Right renal pelvis (tissue), 4 donors: Measurements from ENCODE around the gene USP6NL. TPM values are rescaled to one million over a fixed set of nuclear protein-coding genes. Genes with fewer than 3 reads are reported as not detected.
"Not testable (repeated sequence)": the region's sequence is repeated elsewhere in the genome, so short reads cannot be mapped to it uniquely, and the experiment has no call there.

Source experiments
- DNase-seq, 4 donors: peaks; one replicate each; pipeline ENCODE4 v3.0.0-alpha.2; 2013; ENCODE audit warnings: low read depth in 4 of 4, low spot score in 3 of 4, missing footprints in 1 of 4
- polyA plus RNA-seq, 4 donors: library from polyadenylated mRNA; unstranded; fragments of 120-200 nt; gene quantifications; one replicate each; pipeline ENCODE4 v1.2.1, GENCODE V29; 2013; ENCODE audit not compliant: insufficient read length in 4 of 4

USP6NL gene
- polyA plus RNA-seq, 4 donors: 27.2 to 34.1 (median 31.9) TPM

DNA sequence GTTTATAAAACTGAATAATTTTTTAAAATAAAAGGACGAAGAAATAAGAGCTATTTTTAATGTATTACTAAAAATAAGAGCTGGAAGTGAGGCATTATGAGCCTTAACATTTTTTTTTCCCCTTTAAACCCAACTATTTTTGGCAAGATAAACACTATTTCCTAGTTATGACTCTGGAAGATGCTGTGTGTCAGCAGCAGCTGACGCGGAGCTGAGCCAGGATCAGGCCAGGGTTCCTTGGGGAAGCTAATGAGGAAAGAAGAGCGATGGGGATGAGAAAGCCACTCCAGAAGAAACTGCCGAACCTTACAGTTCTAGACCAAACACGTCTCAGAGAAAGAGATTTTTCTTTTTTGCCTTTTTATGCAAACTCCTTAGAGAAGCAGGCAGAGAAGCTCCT is 85.9 kb downstream of the USP6NL start:
- DNase-seq: no peak

DNA sequence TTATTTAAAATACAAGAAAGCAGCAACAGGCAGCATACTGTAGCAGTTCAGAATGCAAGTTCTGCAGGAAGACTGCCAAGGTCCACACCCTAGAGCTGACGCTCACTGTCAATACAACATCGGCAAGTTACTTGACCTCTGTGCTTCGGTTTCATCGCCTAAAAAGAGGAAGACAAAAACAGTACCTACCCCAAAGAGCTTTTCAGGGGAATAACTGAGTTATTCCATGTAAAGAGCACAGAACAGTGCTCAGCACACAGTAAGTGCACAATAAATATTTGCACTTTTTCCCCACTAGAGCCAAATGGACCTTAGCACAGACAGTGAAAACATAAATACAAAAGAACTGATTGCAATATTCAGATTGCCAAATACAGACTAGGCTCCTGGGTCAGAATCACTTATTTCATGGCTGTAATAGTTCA is 88.6 kb downstream of the USP6NL start:
- DNase-seq: no peak

DNA sequence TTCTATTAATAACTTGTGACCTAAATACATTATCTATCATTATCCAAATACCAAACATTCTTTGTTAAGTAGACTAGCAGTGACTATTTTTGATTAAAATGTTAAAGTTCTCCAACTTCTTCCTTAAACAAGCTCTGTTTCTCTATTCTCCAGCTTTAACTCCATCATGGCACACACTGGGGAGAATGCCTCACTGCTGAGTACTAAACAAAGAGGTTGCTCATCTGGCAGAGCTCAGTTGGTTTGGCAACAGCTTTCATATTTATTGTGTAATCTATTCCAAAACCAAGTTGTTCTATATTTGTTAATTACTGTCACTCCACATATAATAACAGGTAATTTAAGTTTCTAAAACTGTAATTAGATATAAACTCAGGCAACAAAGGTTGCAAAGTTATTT is 89.6 kb downstream of the USP6NL start:
- DNase-seq: no peak

DNA sequence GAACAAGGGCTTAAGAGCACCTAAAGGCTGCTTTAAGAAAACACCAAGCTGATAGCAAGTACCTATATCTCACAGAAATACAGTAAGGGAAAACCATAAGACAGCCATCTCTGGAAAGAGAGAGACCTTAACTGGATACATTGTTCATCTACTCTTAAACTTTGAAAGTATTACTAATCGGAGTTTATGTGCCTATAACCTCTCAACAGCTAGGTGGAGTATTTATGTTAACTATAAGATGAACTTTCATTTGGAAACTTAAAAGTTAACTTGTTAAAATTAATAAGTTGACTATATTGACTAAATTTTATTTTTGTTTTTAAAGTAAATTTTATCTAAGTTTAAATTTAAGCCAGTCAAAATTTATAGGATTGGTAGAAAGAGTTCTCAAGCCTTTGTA is 90.6 kb downstream of the USP6NL start:
- no peak for DNase-seq

DNA sequence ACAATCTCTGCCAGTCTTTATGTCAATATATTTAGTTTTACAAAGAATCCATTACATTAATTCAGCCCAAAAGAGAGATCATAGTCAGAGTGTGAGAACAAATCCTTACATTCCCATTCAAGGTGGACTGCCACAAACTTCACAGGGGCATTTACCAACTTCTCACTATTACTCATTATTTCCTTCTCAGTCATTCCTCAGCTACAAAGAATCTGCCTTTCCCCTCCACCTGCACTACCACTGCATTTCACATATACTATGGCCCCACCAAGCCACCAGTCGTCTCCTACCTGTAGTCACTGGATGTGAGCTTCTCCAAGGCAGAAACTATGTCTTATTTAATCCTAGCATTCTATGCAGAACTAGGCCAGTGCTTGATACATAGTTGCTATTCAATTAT is 94.3 kb downstream of the USP6NL start:
- no peak for DNase-seq

DNA sequence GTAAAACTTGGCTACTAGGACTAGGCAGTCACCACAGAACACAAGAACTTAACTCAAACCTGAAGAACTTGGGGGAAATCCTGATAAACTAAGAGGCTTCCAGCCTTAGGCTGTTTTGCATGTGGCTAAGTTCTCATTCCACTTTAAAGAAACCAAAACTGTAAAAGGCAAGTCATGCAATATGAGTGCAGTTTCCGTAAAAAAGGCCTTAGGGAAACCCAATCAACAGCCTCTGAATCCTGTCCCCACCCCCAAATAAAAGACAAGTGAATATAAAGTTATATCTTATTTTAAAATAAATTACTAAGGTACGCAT is 95.1 kb downstream of the USP6NL start:
- no peak for DNase-seq

DNA sequence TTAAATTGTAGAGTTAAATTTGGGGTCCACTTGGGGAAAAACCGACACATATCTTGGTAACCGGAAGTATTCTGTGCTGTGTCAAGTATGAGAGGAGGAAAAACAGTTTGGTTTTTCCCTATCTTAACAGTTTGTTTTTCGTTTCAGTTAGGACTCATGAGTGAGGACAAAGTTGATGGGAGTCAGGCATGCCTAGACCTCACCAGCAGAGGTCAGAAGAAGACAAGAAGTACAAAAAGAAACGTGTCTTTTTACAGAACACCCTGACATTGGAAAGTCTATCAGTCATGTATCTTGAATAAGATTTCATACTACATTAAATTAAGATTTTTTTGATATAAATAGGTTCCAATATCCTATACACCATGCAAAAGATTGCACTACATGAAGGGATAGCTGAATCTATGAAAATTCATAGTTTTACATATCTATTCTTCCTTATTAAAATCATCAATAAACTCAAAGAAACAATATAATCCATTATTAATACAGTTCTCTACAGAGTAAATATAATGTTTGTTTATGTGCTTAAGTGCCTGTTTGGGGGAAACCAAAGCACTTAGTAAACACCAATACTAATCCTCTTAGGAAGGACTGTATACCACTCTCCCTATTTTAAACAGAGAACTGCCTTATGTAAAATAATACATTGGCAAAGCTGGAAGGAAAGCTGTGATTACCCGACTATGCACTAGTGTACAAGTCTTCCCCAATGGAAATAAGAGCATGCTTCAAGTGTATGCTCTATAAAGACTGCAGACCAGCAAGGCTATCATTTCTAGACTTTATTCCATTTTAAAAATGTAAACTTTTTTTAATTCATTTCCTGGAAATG is 95.6 kb downstream of the USP6NL start:
- peak in 2 of 4 donors; percentile 35 to 39 for DNase-seq

DNA sequence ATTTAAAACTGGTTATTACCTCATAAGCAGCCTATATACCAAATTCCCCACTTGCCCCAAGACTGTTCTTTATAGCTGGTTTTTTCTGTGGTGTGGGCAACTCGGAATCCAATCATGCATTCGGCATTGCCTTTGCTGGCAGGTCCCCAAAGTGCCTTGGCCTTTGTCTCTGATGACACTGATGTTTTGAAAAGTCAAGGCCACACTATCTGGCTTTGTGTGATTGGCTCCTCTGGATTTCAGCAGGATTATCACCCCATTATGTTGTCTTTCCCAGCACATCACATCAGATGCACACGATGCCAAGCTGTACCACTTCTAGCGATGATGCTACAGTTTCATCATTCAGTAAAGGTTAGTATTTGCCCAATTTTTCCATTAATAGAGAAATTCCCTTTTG is 97.7 kb downstream of the USP6NL start:
- no peak for DNase-seq

- no peak for DNase-seq
These were observed 98.9 kb downstream of the USP6NL start for GRCh38 chr10:11512596-11512995.

DNA sequence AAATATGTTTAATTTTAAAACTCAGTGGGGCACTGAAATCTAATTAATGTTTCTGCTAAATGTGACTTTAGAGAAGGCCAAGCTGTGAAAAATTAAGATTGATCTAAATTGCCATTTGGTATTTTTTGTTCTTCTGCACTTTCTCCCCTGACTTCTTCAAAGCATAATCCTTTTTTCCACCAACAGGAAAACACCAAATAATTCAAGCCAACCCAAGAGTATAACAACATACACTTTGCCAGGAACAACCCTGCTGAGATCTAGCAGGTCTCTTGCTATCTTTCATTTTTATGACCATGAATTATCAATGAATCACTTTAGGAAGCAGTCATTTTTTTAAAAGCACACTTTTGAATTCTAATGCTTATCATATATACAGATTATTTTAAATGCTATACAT is 100.1 kb downstream of the USP6NL start:
- DNase-seq: no peak

- no peak for DNase-seq
These were observed 100.7 kb downstream of the USP6NL start for GRCh38 chr10:11510736-11511135.

DNA sequence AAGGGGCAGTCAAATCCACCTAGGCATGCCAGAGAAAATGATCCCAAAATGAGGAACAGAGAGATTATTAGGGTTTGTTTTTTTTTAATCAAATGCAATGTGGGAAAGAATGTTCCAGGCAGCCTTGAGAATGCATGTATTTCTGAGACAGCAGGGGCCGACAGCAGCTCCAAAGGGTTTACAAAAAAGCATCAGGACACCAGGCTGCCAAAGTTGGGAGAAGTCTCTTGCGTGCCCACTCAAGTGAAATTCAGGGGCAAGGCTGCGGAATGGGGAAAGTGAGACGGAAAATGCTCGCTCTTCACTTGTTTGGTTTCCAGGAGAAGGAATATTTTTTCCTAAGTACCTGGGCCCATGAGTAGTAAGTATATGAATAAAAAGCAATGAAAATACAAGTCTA is 101.2 kb downstream of the USP6NL start:
- DNase-seq: no peak

DNA sequence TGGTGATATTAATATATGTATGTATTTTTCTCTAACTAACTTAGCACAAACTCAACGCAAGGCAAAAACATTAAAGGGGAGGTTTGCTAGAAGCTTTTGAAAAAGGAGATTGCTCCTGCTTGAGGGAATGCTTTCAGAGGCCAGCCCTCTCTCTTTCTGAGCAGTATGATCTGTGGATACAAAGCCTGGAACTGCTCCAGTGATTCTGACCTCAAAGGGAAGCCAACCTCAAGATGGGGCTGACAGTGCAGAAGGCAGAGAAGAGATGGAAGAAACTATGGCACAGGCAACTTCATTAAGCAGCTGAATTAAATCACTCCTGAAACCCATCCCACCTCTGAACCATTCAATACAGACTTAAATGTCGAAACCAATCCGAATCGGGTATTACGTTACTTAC is 102.4 kb downstream of the USP6NL start:
- no peak for DNase-seq

DNA sequence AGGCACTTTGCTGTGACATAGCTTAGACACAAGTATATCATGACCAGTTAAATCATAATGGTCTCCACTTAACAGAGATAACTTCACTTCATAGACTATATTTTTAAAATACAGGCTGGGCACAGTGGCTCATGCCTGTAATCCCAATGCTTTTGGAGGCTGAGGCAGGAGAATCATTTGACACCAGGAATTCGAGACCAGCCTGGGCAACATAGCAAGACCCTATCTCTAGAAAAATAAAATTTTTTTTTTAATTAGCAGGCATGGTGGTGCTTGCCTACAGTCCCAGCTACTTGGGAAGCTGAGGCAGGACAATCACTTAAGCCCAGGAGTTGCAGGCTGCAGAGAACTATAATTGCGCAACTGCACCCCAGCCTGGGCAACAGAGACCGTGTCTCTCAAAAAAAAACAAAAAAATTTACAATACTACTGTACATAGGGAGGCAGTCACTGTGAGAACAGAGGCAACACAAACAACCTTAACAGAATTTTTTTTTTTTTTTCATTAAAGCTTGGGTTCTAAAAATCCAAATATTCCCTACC is 105.1 kb downstream of the USP6NL start:
- DNase-seq: no peak

DNA sequence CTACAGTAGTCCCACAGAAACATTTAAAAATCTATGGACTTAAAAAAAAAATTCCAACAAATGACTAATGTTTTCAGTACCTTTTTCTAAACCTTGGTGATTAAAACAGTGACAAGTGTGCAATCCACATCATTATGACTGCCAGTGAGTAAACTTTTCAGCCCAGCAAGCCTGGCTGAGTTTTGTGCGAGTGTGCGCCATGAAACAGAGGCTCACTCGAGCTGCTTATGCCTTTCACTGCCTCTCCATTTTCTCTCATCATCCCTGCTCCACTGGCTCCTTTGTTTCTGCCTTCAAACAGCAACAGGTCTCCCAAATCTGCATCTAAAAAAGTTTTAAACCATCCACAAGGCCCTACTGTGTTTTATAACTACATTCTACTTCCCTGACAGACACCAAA is 105.8 kb downstream of the USP6NL start:
- DNase-seq: no peak

- no peak for DNase-seq
These were observed 106.7 kb downstream of the USP6NL start for GRCh38 chr10:11504566-11505285.

DNA sequence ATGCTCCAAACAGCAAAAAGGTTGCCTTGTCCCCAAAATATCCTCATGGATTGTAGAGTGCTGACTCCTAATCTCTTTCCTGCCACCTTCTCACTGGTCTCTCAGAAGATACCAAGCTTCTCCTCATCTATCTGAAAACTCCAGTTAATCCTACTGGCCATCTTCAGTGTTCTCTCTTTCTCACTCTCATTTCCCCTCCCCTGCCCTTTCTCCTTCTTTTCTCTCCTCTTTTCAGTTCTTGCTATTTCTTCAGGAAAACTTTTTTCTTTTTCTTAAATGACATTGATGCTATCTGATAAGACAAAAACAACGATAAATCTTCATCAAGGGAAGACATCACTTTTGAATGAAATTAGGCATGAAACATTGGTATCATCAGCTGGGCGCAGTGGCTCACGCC is 109.8 kb downstream of the USP6NL start:
- DNase-seq: no peak

- no peak for DNase-seq
These were observed 111.9 kb downstream of the USP6NL start for GRCh38 chr10:11499425-11500071.

DNA sequence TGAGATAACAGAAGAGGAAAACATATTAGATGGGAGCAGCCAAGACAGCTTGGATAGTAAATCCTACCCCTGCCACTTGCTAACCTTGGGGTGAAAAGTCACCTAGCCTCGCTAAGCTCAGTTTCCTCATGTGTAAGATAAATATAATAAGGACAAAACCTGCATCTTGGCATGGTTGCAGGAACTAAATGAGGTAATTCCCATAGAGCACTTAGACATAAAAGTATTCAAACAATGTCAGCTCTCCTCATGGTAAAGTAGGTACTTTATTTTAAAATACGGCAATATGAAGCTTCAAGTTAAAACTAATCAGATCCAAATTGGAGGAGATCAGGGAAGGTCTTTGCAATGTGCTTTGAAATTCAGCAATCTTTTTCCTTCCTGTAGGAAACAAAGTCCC is 113.1 kb downstream of the USP6NL start:
- no peak for DNase-seq

- not testable (repeated sequence) for DNase-seq
These were observed 116.5 kb downstream of the USP6NL start for GRCh38 chr10:11494923-11495322.

GRCh38 chr10:11493646-11494045 is 117.8 kb downstream of the USP6NL start:
- no peak for DNase-seq
